Measurements from ENCODE around the gene DNAJB13. TPM values are rescaled to one million over a fixed set of nuclear protein-coding genes. Genes with fewer than 3 reads are reported as not detected.

The DNAJB13 gene
- polyA plus RNA-seq, 1 of the 3 experiments (the other 2 are of a cell fraction): 0.51 TPM

- TF ChIP-seq POLR2AphosphoS5 (IDR thresholded peaks at IDR 0.05; ENCODE audit: low read depth, low read length) (no peak), MXI1 (IDR thresholded peaks at IDR 0.05; ENCODE audit: low read depth, low read length) (no peak), TAF1 (IDR thresholded peaks at IDR 0.05; ENCODE audit: borderline replicate concordance, low read depth, low read length) (no peak), GABPA (IDR thresholded peaks at IDR 0.05; ENCODE audit: low read depth) (no peak), EP300 (IDR thresholded peaks at IDR 0.05; ENCODE audit: borderline replicate concordance in 1 of 2, low read depth in 1 of 2, low read length in 1 of 2) (no peak)
- TF ChIP-seq, protein P1, sequence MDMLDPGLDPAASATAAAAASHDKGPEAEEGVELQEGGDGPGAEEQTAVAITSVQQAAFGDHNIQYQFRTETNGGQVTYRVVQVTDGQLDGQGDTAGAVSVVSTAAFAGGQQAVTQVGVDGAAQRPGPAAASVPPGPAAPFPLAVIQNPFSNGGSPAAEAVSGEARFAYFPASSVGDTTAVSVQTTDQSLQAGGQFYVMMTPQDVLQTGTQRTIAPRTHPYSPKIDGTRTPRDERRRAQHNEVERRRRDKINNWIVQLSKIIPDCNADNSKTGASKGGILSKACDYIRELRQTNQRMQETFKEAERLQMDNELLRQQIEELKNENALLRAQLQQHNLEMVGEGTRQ (IDR thresholded peaks at IDR 0.05; ENCODE audit: borderline replicate concordance, low read depth, low read length): no peak
Observed at GRCh38 chr11:73958521-73959141, 7.8 kb downstream of the DNAJB13 start (continued).

DNA sequence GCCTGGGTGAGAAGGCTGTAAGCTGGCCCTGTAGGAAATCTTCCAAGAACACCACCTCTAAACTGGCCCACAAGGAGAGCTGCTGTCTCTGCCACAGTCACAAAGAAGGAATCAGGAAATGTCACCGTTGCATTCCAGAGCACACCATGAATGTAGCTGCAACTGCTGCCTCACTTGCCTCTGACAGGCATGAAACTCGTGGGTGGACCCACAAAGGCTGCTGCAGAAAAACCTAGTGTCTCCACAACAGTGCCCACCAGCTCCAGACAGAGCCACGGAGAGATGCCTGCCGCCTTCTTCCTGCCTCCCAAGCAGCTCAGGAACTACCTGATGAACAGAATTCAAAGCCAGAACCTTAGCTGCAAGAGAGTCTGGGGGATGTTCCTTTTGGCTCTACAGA lies 10.5 kb downstream of the DNAJB13 start:
- Histone ChIP-seq H3K79me2 (ENCODE audit: insufficient read depth) (no peaks in the 10 kb centered on the region), H3K4me1 (ENCODE audit: control insufficient read depth in 1 of 2, insufficient read depth in 2 of 2, low read depth in 1 of 2, low read length in 1 of 2) (peaks cover 4 to 5% of the 10 kb centered on the region in 2 experiments; a peak in 2 of 4 replicates), H3K36me3 (replicated peaks in 1 of 2; ENCODE audit: control insufficient read depth in 1 of 2, insufficient read depth in 2 of 2, low read length in 1 of 2) (no peaks in the 10 kb centered on the region), H2AFZ (ENCODE audit: low read depth) (no peak overlapping the region), H3K9ac (no peak overlapping the region), H3K4me2 (no peak overlapping the region), H3K27me3 (ENCODE audit: insufficient read depth) (no peaks in the 10 kb centered on the region), H3K9me2 (no peaks in the 10 kb centered on the region), H3K4me3 (ENCODE audit: low read depth in 2 of 2, low read length in 1 of 2) (no peak overlapping the region), H3K27ac (ENCODE audit: low read depth in 2 of 2, low read length in 1 of 2) (no peak overlapping the region), H4K20me1 (ENCODE audit: insufficient read depth) (no peaks in the 10 kb centered on the region), H3K9me3 (no peaks in the 10 kb centered on the region), H3F3A (replicated peaks; ENCODE audit: insufficient read depth) (no peaks in the 10 kb centered on the region)
- CTCF ChIA-PET: interaction anchor here (0.6 kb wide), 1 partner anchor 297 kb away, joined by 3 read pairs; no protein-coding TSS in a partner anchor
- no peak for TF ChIP-seq SMC3 (IDR thresholded peaks at IDR 0.05; ENCODE audit: low read depth, low read length)
- no peak for TF ChIP-seq JUND (IDR thresholded peaks at IDR 0.05)
- TF ChIP-seq REST (IDR thresholded peaks at IDR 0.05; ENCODE audit: low read depth, low read length): no peak
- TF ChIP-seq USF1 (IDR thresholded peaks at IDR 0.05; ENCODE audit: borderline replicate concordance, low read depth): no peak
- TF ChIP-seq GABPA (IDR thresholded peaks at IDR 0.05; ENCODE audit: low read depth): no peak
- TF ChIP-seq FOSL2 (IDR thresholded peaks at IDR 0.05; ENCODE audit: borderline replicate concordance, low read depth): no peak
- TF ChIP-seq, protein P1 (IDR thresholded peaks at IDR 0.05; ENCODE audit: borderline replicate concordance, low read depth, low read length): no peak
- TF ChIP-seq RFX5 (IDR thresholded peaks at IDR 0.05; ENCODE audit: low read length): no peak
- TF ChIP-seq GATA2 (CRISPR knock-in tag; IDR thresholded peaks at IDR 0.05): no peak
- TF ChIP-seq FOXJ3 (CRISPR knock-in tag; IDR thresholded peaks at IDR 0.05): no peak
- TF ChIP-seq RAD21 (IDR thresholded peaks at IDR 0.05; ENCODE audit: low read length): no peak
- WGBS (ENCODE audit: low lambda C conversion rate): 56% methylated on average over 3 of the region's 4 CpGs
- no peak for DNase-seq
- POLR2A ChIA-PET: interaction anchor here (0.9 kb wide), 1 partner anchor 9 kb away, joined by 4 read pairs; no protein-coding TSS in a partner anchor
